Natural killer cell (primary cell): ENCODE measurements around the gene SRC. TPM values are rescaled to one million over a fixed set of nuclear protein-coding genes. Genes with fewer than 3 reads are reported as not detected.
A peak's percentile ranks its signal among the peaks of the same experiment; 100 is the strongest.

ENCODE experiments used
- ATAC-seq, 3 donors: fragments of 150-1000 bp in 2 of 3; fragments of 200-7000 bp in 1 of 3; cut with Tn5 transposase; 1 replicate in 1 of 3; 2 replicates in 2 of 3; pipeline ENCODE4 v1.10.0; 2021; ENCODE audit warnings: mild to moderate bottlenecking in 2 of 3, moderate library complexity in 2 of 3
- DNase-seq, 2 donors: peaks; one replicate each; pipeline versions ENCODE4 v3.0.0 to v3.0.0-alpha.2; 2013 to 2021; ENCODE audit warnings: mixed read lengths in 1 of 2
- H3K27ac ChIP-seq: one replicate; pipeline ENCODE4 v1.5.1; 2013; ENCODE audit warnings: mild to moderate bottlenecking, low read length
- H3K27me3 ChIP-seq: one replicate; pipeline ENCODE4 v1.6.1; 2013; ENCODE audit warnings: low read length; ENCODE audit not compliant: control insufficient read depth, insufficient read depth
- H3K36me3 ChIP-seq: one replicate; pipeline ENCODE4 v1.6.1; 2013; ENCODE audit warnings: low read length; ENCODE audit not compliant: control insufficient read depth, insufficient read depth
- H3K4me1 ChIP-seq: one replicate; pipeline ENCODE4 v1.6.1; 2013; ENCODE audit warnings: low read length; ENCODE audit not compliant: control insufficient read depth, insufficient read depth
- H3K4me3 ChIP-seq: one replicate; pipeline ENCODE4 v1.5.1; 2013; ENCODE audit warnings: low read length
- H3K9me3 ChIP-seq: one replicate; pipeline ENCODE4 v1.6.1; 2013; ENCODE audit warnings: low read length; ENCODE audit not compliant: control insufficient read depth, insufficient read depth
- H3K27ac Mint-ChIP-seq, 2 donors: one replicate each; pipeline ENCODE4 v1.8.0; 2022; ENCODE audit warnings: mild to moderate bottlenecking in 2 of 2, mixed read lengths in 2 of 2, moderate library complexity in 1 of 2
- H3K27me3 Mint-ChIP-seq, 2 donors: one replicate each; pipeline ENCODE4 v1.8.0; 2022; ENCODE audit warnings: low read depth in 2 of 2, mixed read lengths in 2 of 2
- H3K36me3 Mint-ChIP-seq: one replicate; pipeline ENCODE4 v1.8.0; 2022; ENCODE audit warnings: mixed read lengths
- H3K4me1 Mint-ChIP-seq, 2 donors: one replicate each; pipeline ENCODE4 v1.8.0; 2022; ENCODE audit warnings: mixed read lengths in 2 of 2
- H3K4me3 Mint-ChIP-seq: one replicate; pipeline ENCODE4 v1.8.0; 2022; ENCODE audit warnings: mild to moderate bottlenecking, moderate library complexity, mixed read lengths
- H3K9me3 Mint-ChIP-seq, 2 donors: one replicate each; pipeline ENCODE4 v1.8.0; 2022; ENCODE audit warnings: mixed read lengths in 2 of 2
- CTCF ChIP-seq: fragments of 200-600 bp; IDR thresholded peaks from one replicate; pipeline ENCODE4 v1.8.0; 2022; ENCODE audit warnings: antibody characterized with exemption
- WGBS: methylation state at CpG from one replicate; pipeline ENCODE4 v1.1.7; 2013; ENCODE audit warnings: missing lambda C conversion rate; ENCODE audit not compliant: insufficient coverage; 5-methylcytosine and 5-hydroxymethylcytosine counted together
- intact Hi-C: fragments of 100-400 bp; cut with micrococcal nuclease; formaldehyde crosslinking; loops from one replicate; pipeline ENCODE4 v1.14.2; 2022
- total RNA-seq, 4 donors: library from RNA; stranded (reverse); fragments of 120-200 nt in 1 of 4; gene quantifications; one replicate each; pipeline versions ENCODE4 v1.2.3 to v1.2.4, GENCODE V29; 2013 to 2022

SRC gene
- total RNA-seq, 3 donors from 2014 or later (not counting 1 experiment from before 2014, with no cell fraction given): 2.3 to 15.6 (median 10.5) TPM

DNA sequence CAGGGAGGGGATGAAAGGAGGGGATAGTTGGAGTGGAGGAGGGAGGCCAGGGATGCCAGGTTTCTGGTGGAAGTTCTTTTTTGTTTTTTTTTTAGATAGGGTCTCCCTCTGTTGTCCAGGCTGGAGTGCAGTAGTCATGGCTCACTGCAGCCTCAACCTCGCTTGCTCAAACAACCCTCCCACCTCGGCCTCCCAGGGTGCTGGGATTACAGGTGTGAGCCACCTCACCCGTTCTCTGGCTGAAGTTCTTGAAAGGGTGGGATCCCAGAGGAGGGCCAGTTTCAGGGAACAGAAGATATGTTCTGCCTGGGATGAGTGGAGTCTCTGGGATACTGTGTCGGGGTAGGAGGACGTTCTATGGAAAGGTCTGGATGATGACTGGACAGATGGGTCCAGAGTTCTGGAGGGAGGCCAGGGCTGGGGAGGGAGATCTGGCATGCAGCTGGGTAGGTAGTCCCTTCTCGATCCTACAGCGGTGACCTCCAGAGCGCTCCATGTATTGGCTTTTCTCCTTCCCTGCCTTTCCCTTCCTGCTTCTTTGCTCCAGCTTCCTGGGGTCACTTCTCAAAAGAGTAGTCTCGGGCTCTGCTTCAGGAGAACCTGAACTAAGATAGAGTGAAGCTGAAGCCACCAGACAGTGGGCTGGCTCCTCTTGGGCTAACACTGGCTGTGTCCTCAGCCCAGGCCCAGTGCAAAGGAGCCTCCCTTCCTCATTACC lies 12.7 kb upstream of the SRC start:
- Histone ChIP-seq H3K9me3 (no peaks in the 10 kb centered on the region), H3K27me3 (no peaks in the 10 kb centered on the region), H3K4me1 (peaks cover 37% of the 10 kb centered on the region), H3K4me3 (no peak overlapping the region), H3K36me3 (no peaks in the 10 kb centered on the region), H3K27ac (no peak overlapping the region)
- Mint-ChIP-seq H3K27ac (no peak overlapping the region), H3K27me3 (no peaks in the 10 kb centered on the region), H3K4me3 (no peak overlapping the region), H3K9me3 (no peaks in the 10 kb centered on the region), H3K36me3 (no peaks in the 10 kb centered on the region), H3K4me1 (peaks cover 6 to 17% of the 10 kb centered on the region in 2 donors)
- ATAC-seq: no peak
- intact Hi-C loops: no loop called here
- no peak for DNase-seq
- TF ChIP-seq CTCF: no peak
- WGBS: 93% methylated on average over 9 of the region's 9 CpGs

- H3K9me3 Mint-ChIP-seq: no peaks in the 10 kb centered on the region
- ATAC-seq: no peak
- no peaks in the 10 kb centered on the region for H3K27me3 Mint-ChIP-seq
- peak in 1 of 2 donors; percentile 16 for DNase-seq
- Histone ChIP-seq H3K27me3 (no peaks in the 10 kb centered on the region), H3K27ac (no peak overlapping the region), H3K4me3 (no peak overlapping the region), H3K36me3 (no peaks in the 10 kb centered on the region), H3K4me1 (peaks cover 37% of the 10 kb centered on the region), H3K9me3 (no peaks in the 10 kb centered on the region)
- peaks cover 6 to 17% of the 10 kb centered on the region in 2 donors for H3K4me1 Mint-ChIP-seq
- 80% methylated on average over 14 of the region's 16 CpGs for WGBS
- H3K36me3 Mint-ChIP-seq: no peaks in the 10 kb centered on the region
- intact Hi-C loops: no loop called here
- H3K27ac Mint-ChIP-seq: no peak overlapping the region
- no peak overlapping the region for H3K4me3 Mint-ChIP-seq
- TF ChIP-seq CTCF: no peak
Measured at GRCh38 chr20:37333848-37334318, 12.1 kb upstream of the SRC start.

- Mint-ChIP-seq H3K9me3 (no peaks in the 10 kb centered on the region), H3K4me1 (peaks cover 6 to 17% of the 10 kb centered on the region in 2 donors), H3K4me3 (no peak overlapping the region), H3K36me3 (no peaks in the 10 kb centered on the region), H3K27ac (no peak overlapping the region), H3K27me3 (no peaks in the 10 kb centered on the region)
- H3K9me3 ChIP-seq: no peaks in the 10 kb centered on the region
- no peak overlapping the region for H3K27ac ChIP-seq
- no peaks in the 10 kb centered on the region for H3K27me3 ChIP-seq
- ATAC-seq (no peak), DNase-seq (no peak)
- H3K36me3 ChIP-seq: no peaks in the 10 kb centered on the region
- no peak overlapping the region for H3K4me3 ChIP-seq
- 96% methylated on average over 2 of the region's 2 CpGs for WGBS
- no peak for TF ChIP-seq CTCF
- H3K4me1 ChIP-seq: peaks cover 37% of the 10 kb centered on the region
- intact Hi-C loops: no loop called here
Measured at GRCh38 chr20:37334450-37334849, 11.5 kb upstream of the SRC start.
